Heart right ventricle (tissue), 16 donors: ENCODE results near the gene SUB1. TPM values are rescaled to one million over a fixed set of nuclear protein-coding genes. Genes with fewer than 3 reads are reported as not detected.

Experiments
- ATAC-seq, 8 donors: fragments of 200-7000 bp; cut with Tn5 transposase; one replicate each; pipeline ENCODE4 v1.9.1; 2020; ENCODE audit warnings: mild to moderate bottlenecking in 8 of 8, moderate library complexity in 8 of 8, moderate number of reproducible peaks in 1 of 8
- DNase-seq, 2 donors: peaks; one replicate each; pipeline ENCODE4 v3.0.0-alpha.2; 2020
- H3K27ac ChIP-seq, 10 donors: fragments of 200-600 bp; sonication (generic) in 2 of 10; one replicate each; pipeline versions ENCODE4 v1.5.0 to v1.8.0; 2020 to 2022; ENCODE audit warnings: mild to moderate bottlenecking in 3 of 10
- H3K27me3 ChIP-seq, 7 donors: fragments of 200-600 bp; one replicate each; pipeline ENCODE4 v1.8.0; 2021 to 2022; ENCODE audit warnings: mild to moderate bottlenecking in 2 of 7
- H3K36me3 ChIP-seq, 9 donors: fragments of 200-600 bp; sonication (generic) in 1 of 9; one replicate each; pipeline versions ENCODE4 v1.5.0 to v1.8.0; 2020 to 2022; ENCODE audit warnings: mild to moderate bottlenecking in 2 of 9
- H3K4me1 ChIP-seq, 9 donors: fragments of 200-600 bp; sonication (generic) in 1 of 9; one replicate each; pipeline versions ENCODE4 v1.5.0 to v1.8.0; 2020 to 2022; ENCODE audit warnings: mild to moderate bottlenecking in 4 of 9
- H3K4me3 ChIP-seq, 10 donors: fragments of 200-600 bp; sonication (generic) in 2 of 10; one replicate each; pipeline versions ENCODE4 v1.5.0 to v1.8.0; 2020 to 2022; ENCODE audit warnings: mild to moderate bottlenecking in 7 of 10, moderate library complexity in 2 of 10
- H3K9me3 ChIP-seq, 11 donors: fragments of 200-600 bp in 10 of 11; sonication (generic) in 2 of 11; one replicate each; pipeline versions ENCODE4 v1.5.0 to v1.8.0; 2013 to 2022; ENCODE audit warnings: mild to moderate bottlenecking in 2 of 11, control low read depth in 1 of 11, moderate library complexity in 1 of 11
- WGBS, 2 donors: extraction: QIAGEN DNeasy Blood & Tissue Kit; methylation state at CpG; one replicate each; pipeline ENCODE4 v1.1.7; 2013; ENCODE audit warnings: inconsistent platforms in 1 of 2; 5-methylcytosine and 5-hydroxymethylcytosine counted together
- intact Hi-C, 10 donors: fragments of 100-400 bp; cut with DNase I; formaldehyde crosslinking; loops; one replicate each; pipeline versions ENCODE4 v1.11.1 to v1.14.2; 2022
- polyA plus RNA-seq, 2 donors: library from polyadenylated mRNA; stranded (reverse); fragments of 200-250 nt; gene quantifications; one replicate each; pipeline ENCODE4 v1.2.3, GENCODE V29; 2013
- total RNA-seq, 10 donors: library from RNA; stranded (reverse); fragmentation: NEBNext Ultra II Directional in 3 of 10; extraction: Animal tissue kit (Norgen Biotek cat#: 25700) in 3 of 10; gene quantifications; one replicate each; pipeline versions ENCODE4 v1.2.1 to v1.2.4, GENCODE V29; 2021 to 2023
- TF ChIP-seq, protein P1 (sequence below), 9 donors: fragments of 200-600 bp; sonication (generic) in 2 of 9; IDR thresholded peaks; one replicate each; pipeline versions ENCODE4 v1.5.0 to v1.8.0; 2021 to 2022; ENCODE audit warnings: antibody characterized with exemption in 9 of 9, mild to moderate bottlenecking in 5 of 9, moderate library complexity in 1 of 9
- donor health status: Arrhythmogenic right ventricular cardiomyopathy.
- donor health status: ischemic (EF 13 %, LVEDD 7.1; RV severe dilation, severe dysfunction).
- donor health status: healthy with polysubstance abuse.
- donor health status: DM: no; HTN: yes; CAD: no.
- donor health status: DM: no; HTN: no; CAD: no.
- donor health status: ischemic (EF 25% LVEDD 6.9; RV normal size, moderate dysfunction).
- donor health status: ischemic (EF 25% LVEDD 5.7; RV mildly dilated, moderate dysfunction).
- donor health status: healthy.
- donor health status: DM: yes; HTN: yes; CAD: no.
- donor health status: Ischemic cardiomyopathy.
- donor health status: ischemic (EF 35%, LVEDD 5.7; RV mildly dilated, moderate dysfunction).
- donor health status: nonischemic (EF 11% LVEDD 7.7; RV severe dilation, severe dysfunction).
- donor health status: DM: yes; HTN: yes; CAD: no.
- donor health status: PGD.
- donor health status: ischemic (EF 29% LVEDD 5.4; RV normal size, mild dysfunction).
- donor health status: nonischemic (EF 23%, LVEDD 6.1; RV moderate dilation, normal function).

SUB1 gene
- total and polyA plus RNA-seq, 12 donors: 86.8 to 224 (median 186) TPM

DNA sequence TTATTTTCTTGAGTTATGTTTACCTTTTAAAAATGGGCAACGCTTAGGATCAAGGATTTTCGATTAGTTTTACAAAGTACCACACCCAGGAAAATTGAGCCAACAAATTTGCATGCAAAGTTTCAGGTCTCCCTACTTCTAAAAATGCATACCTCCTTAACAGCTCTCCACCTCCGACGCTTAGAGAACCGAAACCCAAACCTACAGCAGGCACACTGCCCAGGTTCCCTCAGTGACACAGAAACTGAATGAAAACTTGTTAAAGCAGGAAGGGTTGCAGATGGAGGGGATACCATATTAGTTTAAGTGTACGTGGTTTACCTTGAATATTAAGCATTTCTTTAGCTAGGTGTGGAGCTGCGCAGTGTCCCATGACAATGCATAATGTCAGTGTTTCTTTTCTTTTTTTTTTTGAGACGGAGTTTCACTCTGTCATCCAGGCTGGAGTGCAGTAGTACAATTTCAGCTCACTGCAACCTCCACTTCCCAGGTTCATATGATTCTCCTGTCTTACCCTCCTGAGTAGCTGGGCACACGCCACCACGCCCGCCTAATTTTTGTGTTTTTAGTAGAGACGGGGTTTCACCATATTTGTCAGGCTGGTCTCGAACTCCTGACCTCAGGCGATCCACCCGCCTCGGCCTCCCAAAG, 1.6 kb upstream of the SUB1 start:
- peaks cover 0 to 71% (median 21%) of the 10 kb centered on the region in 9 donors for H3K4me1 ChIP-seq
- peak overlapping the region in 1 of 10 donors; percentile 7 for H3K4me3 ChIP-seq
- DNase-seq: no peak
- WGBS, 2 donors: 87 to 89% methylated on average over 16 of the region's 16 CpGs
- ATAC-seq: no peak
- TF ChIP-seq, protein P1, sequence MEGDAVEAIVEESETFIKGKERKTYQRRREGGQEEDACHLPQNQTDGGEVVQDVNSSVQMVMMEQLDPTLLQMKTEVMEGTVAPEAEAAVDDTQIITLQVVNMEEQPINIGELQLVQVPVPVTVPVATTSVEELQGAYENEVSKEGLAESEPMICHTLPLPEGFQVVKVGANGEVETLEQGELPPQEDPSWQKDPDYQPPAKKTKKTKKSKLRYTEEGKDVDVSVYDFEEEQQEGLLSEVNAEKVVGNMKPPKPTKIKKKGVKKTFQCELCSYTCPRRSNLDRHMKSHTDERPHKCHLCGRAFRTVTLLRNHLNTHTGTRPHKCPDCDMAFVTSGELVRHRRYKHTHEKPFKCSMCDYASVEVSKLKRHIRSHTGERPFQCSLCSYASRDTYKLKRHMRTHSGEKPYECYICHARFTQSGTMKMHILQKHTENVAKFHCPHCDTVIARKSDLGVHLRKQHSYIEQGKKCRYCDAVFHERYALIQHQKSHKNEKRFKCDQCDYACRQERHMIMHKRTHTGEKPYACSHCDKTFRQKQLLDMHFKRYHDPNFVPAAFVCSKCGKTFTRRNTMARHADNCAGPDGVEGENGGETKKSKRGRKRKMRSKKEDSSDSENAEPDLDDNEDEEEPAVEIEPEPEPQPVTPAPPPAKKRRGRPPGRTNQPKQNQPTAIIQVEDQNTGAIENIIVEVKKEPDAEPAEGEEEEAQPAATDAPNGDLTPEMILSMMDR (IDR thresholded peaks at IDR 0.05): no peak
- H3K27me3 ChIP-seq: no peaks in the 10 kb centered on the region
- H3K27ac ChIP-seq: peak overlapping the region in 1 of 10 donors; percentile 80
- intact Hi-C loops: loop anchor here in 2 of 10 donors (10.0 kb wide), 3 partner anchors 89 to 479 kb away; no protein-coding TSS in a partner anchor
- H3K9me3 ChIP-seq: peaks cover 0 to 16% (median 0%) of the 10 kb centered on the region in 11 donors
- H3K36me3 ChIP-seq: peaks cover 0 to 7% (median 1%) of the 10 kb centered on the region in 9 donors

DNA sequence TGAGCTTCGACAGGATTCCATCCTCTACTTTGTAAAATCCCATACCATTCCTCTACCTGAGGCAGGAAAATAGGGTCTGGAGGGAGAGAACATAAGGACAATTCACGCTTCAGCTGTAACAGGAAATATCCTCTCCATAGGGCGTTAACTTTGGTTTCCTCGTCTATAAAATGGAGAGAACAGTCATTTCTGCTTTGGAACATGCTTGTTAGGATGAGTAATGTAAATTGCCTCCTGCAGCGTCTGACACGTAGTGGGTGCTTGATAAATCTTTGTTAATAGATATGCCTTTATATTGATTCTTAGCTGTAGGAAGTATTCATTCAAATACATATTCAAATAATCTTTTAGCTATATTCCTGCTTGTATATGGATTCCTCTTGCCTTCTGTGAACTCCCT, 711 bp upstream of the SUB1 start:
- no peak for DNase-seq
- H3K4me1 ChIP-seq: peaks cover 0 to 77% (median 23%) of the 10 kb centered on the region in 9 donors
- peaks cover 0 to 16% (median 10%) of the 10 kb centered on the region in 9 donors for H3K36me3 ChIP-seq
- peak overlapping the region in 2 of 10 donors; percentile 74 to 87 for H3K4me3 ChIP-seq
- ATAC-seq: no peak
- intact Hi-C loops: loop anchor here in 7 of 10 donors (5.0 to 10.0 kb wide), 6 partner anchors 77 to 480 kb away; no protein-coding TSS in a partner anchor
- peak overlapping the region in 1 of 10 donors; percentile 99 for H3K27ac ChIP-seq
- H3K27me3 ChIP-seq: no peaks in the 10 kb centered on the region
- H3K9me3 ChIP-seq: peaks cover 0 to 16% (median 0%) of the 10 kb centered on the region in 11 donors
- whole genome bisulfite sequencing, 2 donors: 74% methylated on average over 6 of the region's 6 CpGs
- TF ChIP-seq, protein P1 (IDR thresholded peaks at IDR 0.05): no peak

DNA sequence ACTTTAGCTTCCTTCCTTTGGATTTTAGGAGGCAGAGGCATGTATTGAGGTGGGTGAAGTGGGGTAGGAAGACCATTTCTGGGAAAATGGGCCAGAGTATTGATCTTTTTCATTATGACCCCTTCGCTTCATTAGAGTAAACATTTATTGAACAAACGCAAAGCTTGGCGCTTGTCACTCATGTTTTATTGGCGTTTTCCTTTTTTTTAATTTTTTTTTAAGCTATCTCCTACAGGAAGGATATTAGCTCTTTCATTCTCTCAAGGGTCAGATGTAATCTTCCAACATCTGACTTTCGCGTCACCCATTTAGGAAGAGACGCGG, 273 bp upstream of the SUB1 start:
- peak overlapping the region; percentile 69 to 97 (median 88) for H3K4me3 ChIP-seq
- no peaks in the 10 kb centered on the region for H3K27me3 ChIP-seq
- ATAC-seq (no peak), DNase-seq (no peak)
- TF ChIP-seq, protein P1 (IDR thresholded peaks at IDR 0.05): no peak
- peaks cover 0 to 81% (median 23%) of the 10 kb centered on the region in 9 donors for H3K4me1 ChIP-seq
- H3K36me3 ChIP-seq: peaks cover 0 to 21% (median 10%) of the 10 kb centered on the region in 9 donors
- peaks cover 0 to 16% (median 0%) of the 10 kb centered on the region in 11 donors for H3K9me3 ChIP-seq
- H3K27ac ChIP-seq: peak overlapping the region in 9 of 10 donors; percentile 97 to 100 (median 99)
- 26 to 28% methylated on average over 8 of the region's 8 CpGs for WGBS, 2 donors
- intact Hi-C loops: loop anchor here in 7 of 10 donors (5.0 to 10.0 kb wide), 6 partner anchors 78 to 480 kb away; no protein-coding TSS in a partner anchor

DNA sequence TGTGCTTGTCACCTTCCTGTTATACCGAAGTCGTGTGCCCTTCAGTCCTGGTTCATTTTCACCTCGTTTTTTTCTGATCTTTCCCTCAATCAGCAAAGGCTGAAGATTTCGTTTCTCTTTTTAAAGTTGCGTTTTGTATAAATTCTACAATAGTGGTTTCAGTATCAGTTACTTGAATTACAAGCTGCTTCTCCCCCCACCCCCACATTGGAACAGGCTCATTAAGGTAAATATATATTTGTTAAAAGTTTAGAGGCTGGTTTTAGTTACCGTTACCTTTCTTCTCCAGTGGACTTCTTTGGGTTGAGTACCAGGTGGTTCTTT, 881 bp downstream of the SUB1 start:
- peak overlapping the region; percentile 69 to 97 (median 88) for H3K4me3 ChIP-seq
- H3K27me3 ChIP-seq: no peaks in the 10 kb centered on the region
- TF ChIP-seq, protein P1 (IDR thresholded peaks at IDR 0.05): no peak
- H3K27ac ChIP-seq: peak overlapping the region; percentile 95 to 100 (median 99)
- WGBS, 2 donors: 0 to 2% methylated on average over 6 of the region's 6 CpGs
- H3K36me3 ChIP-seq: peaks cover 0 to 32% (median 13%) of the 10 kb centered on the region in 9 donors
- ATAC-seq: no peak
- H3K9me3 ChIP-seq: peaks cover 0 to 16% (median 0%) of the 10 kb centered on the region in 11 donors
- H3K4me1 ChIP-seq: peaks cover 0 to 78% (median 23%) of the 10 kb centered on the region in 9 donors
- intact Hi-C loops: loop anchor here in 8 of 10 donors (2.0 to 10.0 kb wide), 7 partner anchors 79 to 481 kb away; no protein-coding TSS in a partner anchor
- no peak for DNase-seq
